Testis (tissue), 2 donors: ENCODE results near the gene MINDY3.

Experiments used
- POLR2A ChIP-seq: fragments of 450-650 bp; IDR thresholded peaks from one replicate; pipeline ENCODE4 v1.6.1; 2017; ENCODE audit warnings: antibody characterized with exemption, mild to moderate bottlenecking, moderate library complexity
- TF ChIP-seq, protein P1 (sequence below), 3 experiments: fragments of 450-650 bp in 2 of 3; fragments of 200-600 bp in 1 of 3; sonication (generic) in 1 of 3; IDR thresholded peaks; one replicate each; pipeline ENCODE4 v1.5.1; 2016 to 2019; ENCODE audit warnings: antibody characterized with exemption in 3 of 3, mild to moderate bottlenecking in 2 of 3, moderate library complexity in 1 of 3

DNA sequence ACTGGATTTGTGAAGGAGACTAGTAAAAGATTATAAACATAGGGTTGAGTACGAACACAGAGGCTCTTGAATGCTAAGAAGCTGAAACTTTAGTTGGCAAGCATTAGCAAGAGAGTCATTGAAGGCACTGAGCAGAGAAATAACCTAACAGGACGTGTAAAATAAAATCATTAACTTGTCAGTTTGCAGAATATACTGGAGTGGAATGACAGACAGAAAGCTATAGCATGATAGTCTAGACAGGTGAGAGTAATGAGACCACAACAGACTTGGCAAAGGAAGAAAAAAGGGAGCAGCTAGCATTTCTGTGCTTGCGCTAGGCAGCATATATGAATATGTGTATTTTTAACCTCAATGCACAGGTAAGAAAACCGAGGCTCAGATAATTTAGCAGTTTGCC, 30.8 kb downstream of the MINDY3 start:
- no peak for TF ChIP-seq POLR2A
- TF ChIP-seq, protein P1, sequence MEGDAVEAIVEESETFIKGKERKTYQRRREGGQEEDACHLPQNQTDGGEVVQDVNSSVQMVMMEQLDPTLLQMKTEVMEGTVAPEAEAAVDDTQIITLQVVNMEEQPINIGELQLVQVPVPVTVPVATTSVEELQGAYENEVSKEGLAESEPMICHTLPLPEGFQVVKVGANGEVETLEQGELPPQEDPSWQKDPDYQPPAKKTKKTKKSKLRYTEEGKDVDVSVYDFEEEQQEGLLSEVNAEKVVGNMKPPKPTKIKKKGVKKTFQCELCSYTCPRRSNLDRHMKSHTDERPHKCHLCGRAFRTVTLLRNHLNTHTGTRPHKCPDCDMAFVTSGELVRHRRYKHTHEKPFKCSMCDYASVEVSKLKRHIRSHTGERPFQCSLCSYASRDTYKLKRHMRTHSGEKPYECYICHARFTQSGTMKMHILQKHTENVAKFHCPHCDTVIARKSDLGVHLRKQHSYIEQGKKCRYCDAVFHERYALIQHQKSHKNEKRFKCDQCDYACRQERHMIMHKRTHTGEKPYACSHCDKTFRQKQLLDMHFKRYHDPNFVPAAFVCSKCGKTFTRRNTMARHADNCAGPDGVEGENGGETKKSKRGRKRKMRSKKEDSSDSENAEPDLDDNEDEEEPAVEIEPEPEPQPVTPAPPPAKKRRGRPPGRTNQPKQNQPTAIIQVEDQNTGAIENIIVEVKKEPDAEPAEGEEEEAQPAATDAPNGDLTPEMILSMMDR (IDR thresholded peaks at IDR 0.05), result no peak
